ENCODE data around the gene CERCAM. TPM values are rescaled to one million over a fixed set of nuclear protein-coding genes. Genes with fewer than 3 reads are reported as not detected.
A peak's percentile ranks its signal among the peaks of the same experiment; 100 is the strongest.

Gene CERCAM
- total RNA-seq, 4 donors from 2014 or later = 4.5 to 19.7 (median 7.8) TPM

DNA sequence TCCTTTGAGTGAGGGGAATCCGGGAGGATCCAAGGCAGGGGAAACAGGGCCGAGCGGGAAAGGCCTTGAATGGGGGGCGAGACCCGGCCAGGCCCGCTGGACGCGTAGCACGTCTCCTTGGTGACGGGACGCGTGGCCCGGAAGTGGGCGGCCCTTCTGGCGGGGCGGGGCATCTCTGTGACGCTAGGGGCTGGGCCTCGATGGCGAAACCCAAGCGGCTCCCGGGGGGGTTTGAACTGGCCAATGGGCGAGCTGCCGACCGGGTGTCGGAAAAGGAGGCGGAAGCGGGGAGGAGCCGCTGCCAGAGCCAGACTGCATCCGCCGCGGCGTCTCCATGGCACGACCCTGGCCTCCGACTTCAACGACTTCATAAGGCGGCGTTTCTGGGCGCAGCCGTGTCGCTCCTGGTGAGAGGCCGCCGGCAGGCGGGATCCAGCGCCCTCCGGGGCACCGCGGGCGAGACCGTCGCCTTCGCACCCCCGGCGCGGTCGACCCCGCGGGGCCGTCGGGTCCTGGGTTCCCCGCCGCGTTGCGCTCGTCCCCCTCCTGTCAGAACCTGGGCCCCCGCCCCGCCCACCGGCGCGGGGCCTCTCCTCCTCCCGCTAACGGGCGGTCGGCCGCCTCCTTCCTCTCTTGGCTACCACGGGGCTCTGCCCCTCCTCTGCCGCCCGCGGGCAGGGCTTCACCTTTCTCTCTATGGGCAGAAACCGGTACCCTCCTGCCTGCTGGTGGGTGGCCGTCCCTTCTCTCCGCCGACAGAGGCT is 35.4 kb downstream of the CERCAM start, which contains the start of gene ODF2:
Gene ODF2 (plus strand): TSS at position 158 of the 764 bp plus-strand sequence. CDS start 86 bp downstream, at position 244.
- H3K4me3 ChIP-seq = peak within 1 kb of the TSS; percentile 59 to 98 (median 92)
- 1% methylated on average over 34 of the region's 82 CpGs; no CpG with 5 or more reads in 1 of the 2 donors for WGBS, 2 donors (ENCODE audit: low coverage in 1 of 2)
- peaks cover 0 to 11% (median 9%) of the 10 kb centered on the region in 4 donors for H3K4me1 ChIP-seq
- peak; percentile 99 for DNase-seq
- in situ Hi-C loops (cut with MboI; ENCODE audit: low pct_ligation_motif_present in 1 of 4, low pct_unique_long_range_greater_than_20kb in 1 of 4, low sequenced_read_pairs in 3 of 4) = no loop called here
- H3K27me3 ChIP-seq = no peaks in the 10 kb centered on the region
- no peaks in the 10 kb centered on the region for H3K9me3 ChIP-seq
- TF ChIP-seq POLR2AphosphoS5 (IDR thresholded peaks at IDR 0.05) (peak; percentile 64 to 72 (median 66)), POLR2A (IDR thresholded peaks at IDR 0.05) (peak; percentile 55), EP300 (IDR thresholded peaks at IDR 0.05; ENCODE audit: low read depth) (no peak)
- intact Hi-C loops (cut with DNase I; ENCODE audit: low total_unique reads) = no loop called here
- H3K27ac ChIP-seq = peak within 1 kb of the TSS; percentile 88 to 96 (median 92)
- peaks cover 0 to 13% (median 6%) of the 10 kb centered on the region in 4 donors for H3K36me3 ChIP-seq

DNA sequence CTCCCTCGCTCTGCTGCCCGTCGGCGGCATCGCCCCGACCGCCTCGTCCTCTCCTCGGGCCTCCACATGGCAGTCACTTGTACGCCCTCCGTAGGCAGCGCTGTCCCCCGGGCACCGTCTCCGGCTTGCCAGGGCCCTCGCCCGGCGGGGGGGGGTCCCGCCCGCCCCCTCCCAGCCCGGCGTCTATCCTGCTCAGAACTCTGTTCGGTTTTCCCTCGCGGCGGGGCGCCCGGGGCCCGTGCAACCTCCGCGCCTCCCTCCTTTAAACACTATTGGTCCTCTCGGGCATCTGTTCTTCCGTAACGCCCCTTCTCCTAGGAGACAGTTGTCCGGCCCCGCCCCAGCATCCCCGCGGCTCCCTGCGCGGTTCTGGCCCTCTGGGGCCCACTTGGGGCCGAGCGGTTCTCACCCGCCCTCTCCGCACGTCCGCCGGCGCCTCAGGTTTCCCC is 36.0 kb downstream of the CERCAM start:
- TF ChIP-seq, protein P1, sequence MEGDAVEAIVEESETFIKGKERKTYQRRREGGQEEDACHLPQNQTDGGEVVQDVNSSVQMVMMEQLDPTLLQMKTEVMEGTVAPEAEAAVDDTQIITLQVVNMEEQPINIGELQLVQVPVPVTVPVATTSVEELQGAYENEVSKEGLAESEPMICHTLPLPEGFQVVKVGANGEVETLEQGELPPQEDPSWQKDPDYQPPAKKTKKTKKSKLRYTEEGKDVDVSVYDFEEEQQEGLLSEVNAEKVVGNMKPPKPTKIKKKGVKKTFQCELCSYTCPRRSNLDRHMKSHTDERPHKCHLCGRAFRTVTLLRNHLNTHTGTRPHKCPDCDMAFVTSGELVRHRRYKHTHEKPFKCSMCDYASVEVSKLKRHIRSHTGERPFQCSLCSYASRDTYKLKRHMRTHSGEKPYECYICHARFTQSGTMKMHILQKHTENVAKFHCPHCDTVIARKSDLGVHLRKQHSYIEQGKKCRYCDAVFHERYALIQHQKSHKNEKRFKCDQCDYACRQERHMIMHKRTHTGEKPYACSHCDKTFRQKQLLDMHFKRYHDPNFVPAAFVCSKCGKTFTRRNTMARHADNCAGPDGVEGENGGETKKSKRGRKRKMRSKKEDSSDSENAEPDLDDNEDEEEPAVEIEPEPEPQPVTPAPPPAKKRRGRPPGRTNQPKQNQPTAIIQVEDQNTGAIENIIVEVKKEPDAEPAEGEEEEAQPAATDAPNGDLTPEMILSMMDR (IDR thresholded peaks at IDR 0.05) = no peak
- peak; percentile 69 for DNase-seq
- no peaks in the 10 kb centered on the region for H3K9me3 ChIP-seq
- intact Hi-C loops (cut with DNase I; ENCODE audit: low total_unique reads) (no loop called here), in situ Hi-C loops (cut with MboI; ENCODE audit: low pct_ligation_motif_present in 1 of 4, low pct_unique_long_range_greater_than_20kb in 1 of 4, low sequenced_read_pairs in 3 of 4) (no loop called here)
- H3K27ac ChIP-seq = peak overlapping the region; percentile 88 to 96 (median 92)
- peak overlapping the region; percentile 59 to 98 (median 92) for H3K4me3 ChIP-seq
- H3K4me1 ChIP-seq = peaks cover 0 to 11% (median 9%) of the 10 kb centered on the region in 4 donors
- no peaks in the 10 kb centered on the region for H3K27me3 ChIP-seq
- peaks cover 0 to 17% (median 6%) of the 10 kb centered on the region in 4 donors for H3K36me3 ChIP-seq
- WGBS, 2 donors (ENCODE audit: low coverage in 1 of 2) = 0 to 2% methylated on average over 11 to 22 of the region's 48 CpGs

DNA sequence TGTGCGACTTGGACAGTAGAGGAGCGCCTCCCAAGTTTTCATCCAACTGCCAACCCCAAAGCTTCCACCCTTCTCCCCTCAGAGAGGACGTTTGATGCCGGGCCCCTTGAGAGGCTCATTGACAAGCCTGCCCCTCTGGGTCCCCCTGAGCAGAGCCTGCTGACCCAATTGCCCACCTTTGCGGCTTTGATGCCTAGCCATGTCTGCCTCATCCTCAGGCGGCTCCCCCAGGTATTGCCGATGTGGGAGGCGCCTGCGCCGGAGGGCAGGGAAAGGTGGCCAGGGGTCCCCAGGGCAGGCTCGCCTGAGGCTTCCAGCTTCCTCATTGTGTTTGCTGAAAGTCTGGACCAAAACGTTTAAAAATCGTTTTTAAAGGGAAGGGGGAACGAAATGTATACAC is 36.5 kb downstream of the CERCAM start:
- H3K4me1 ChIP-seq = peaks cover 0 to 11% (median 9%) of the 10 kb centered on the region in 4 donors
- TF ChIP-seq POLR2A (IDR thresholded peaks at IDR 0.05) = no peak
- TF ChIP-seq, protein P1 (IDR thresholded peaks at IDR 0.05) = no peak
- no peak for TF ChIP-seq POLR2AphosphoS5 (IDR thresholded peaks at IDR 0.05)
- TF ChIP-seq EP300 (IDR thresholded peaks at IDR 0.05; ENCODE audit: low read depth) = no peak
- H3K4me3 ChIP-seq = peak overlapping the region in 3 of 4 donors; percentile 59 to 98 (median 92)
- in situ Hi-C loops (cut with MboI; ENCODE audit: low pct_ligation_motif_present in 1 of 4, low pct_unique_long_range_greater_than_20kb in 1 of 4, low sequenced_read_pairs in 3 of 4) (no loop called here), intact Hi-C loops (cut with DNase I; ENCODE audit: low total_unique reads) (no loop called here)
- H3K27me3 ChIP-seq = no peaks in the 10 kb centered on the region
- no peaks in the 10 kb centered on the region for H3K9me3 ChIP-seq
- no peak for DNase-seq
- peaks cover 0 to 17% (median 6%) of the 10 kb centered on the region in 4 donors for H3K36me3 ChIP-seq
- 56 to 62% methylated on average over 4 to 14 of the region's 14 CpGs for WGBS, 2 donors (ENCODE audit: low coverage in 1 of 2)
- peak overlapping the region in 1 of 4 donors; percentile 91 for H3K27ac ChIP-seq

DNA sequence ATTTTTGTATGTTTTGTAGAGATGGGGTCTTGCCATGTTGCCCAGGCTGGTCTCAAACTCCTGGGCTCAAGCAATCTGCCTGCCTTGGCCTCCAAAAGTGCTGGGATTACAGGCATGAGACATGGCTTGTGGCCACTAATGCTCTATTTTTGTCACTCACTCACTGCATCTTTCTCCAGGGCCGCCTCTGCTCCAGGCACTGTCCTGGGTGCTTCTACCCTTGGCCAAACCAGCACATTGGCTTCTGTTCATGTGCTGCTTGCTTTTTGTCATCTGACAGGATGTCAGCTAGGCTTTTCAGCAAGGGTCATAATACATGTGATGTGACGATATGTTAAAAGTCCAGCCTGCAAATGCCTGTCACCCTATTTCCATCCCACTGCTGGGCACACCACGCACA is 38.4 kb downstream of the CERCAM start:
- peaks cover 0 to 21% (median 6%) of the 10 kb centered on the region in 4 donors for H3K36me3 ChIP-seq
- H3K4me1 ChIP-seq = peaks cover 0 to 11% (median 9%) of the 10 kb centered on the region in 4 donors
- no peaks in the 10 kb centered on the region for H3K27me3 ChIP-seq
- WGBS, 2 donors (ENCODE audit: low coverage in 1 of 2) = 80 to 95% methylated on average over 1 to 3 of the region's 3 CpGs
- intact Hi-C loops (cut with DNase I; ENCODE audit: low total_unique reads) (no loop called here), in situ Hi-C loops (cut with MboI; ENCODE audit: low pct_ligation_motif_present in 1 of 4, low pct_unique_long_range_greater_than_20kb in 1 of 4, low sequenced_read_pairs in 3 of 4) (no loop called here)
- H3K9me3 ChIP-seq = no peaks in the 10 kb centered on the region
- no peak for TF ChIP-seq EP300 (IDR thresholded peaks at IDR 0.05; ENCODE audit: low read depth)
- TF ChIP-seq, protein P1 (IDR thresholded peaks at IDR 0.05) = no peak
- TF ChIP-seq POLR2A (IDR thresholded peaks at IDR 0.05) = no peak
- no peak for TF ChIP-seq POLR2AphosphoS5 (IDR thresholded peaks at IDR 0.05)
- no peak overlapping the region for H3K4me3 ChIP-seq
- H3K27ac ChIP-seq = no peak overlapping the region
- no peak for DNase-seq
